Ishikawa (cell line): ENCODE results near the gene GRIN2A.

ENCODE experiments used
- CEBPB ChIP-seq: IDR thresholded peaks from 2 replicates; pipeline ENCODE4 v1.6.1; 2012
- CREB1 ChIP-seq: IDR thresholded peaks from 2 replicates; pipeline ENCODE4 v1.6.1; 2012; ENCODE audit warnings: low read depth
- EGR1 ChIP-seq: IDR thresholded peaks from 2 replicates; pipeline ENCODE4 v1.6.1; 2012
- EP300 ChIP-seq: IDR thresholded peaks from 2 replicates; pipeline ENCODE4 v1.6.1; 2012; ENCODE audit warnings: borderline replicate concordance
- FOXM1 ChIP-seq: IDR thresholded peaks from 2 replicates; pipeline ENCODE4 v1.6.1; 2012; ENCODE audit warnings: low read depth, borderline replicate concordance
- MAX ChIP-seq: IDR thresholded peaks from 2 replicates; pipeline ENCODE4 v1.6.1; 2012
- NFIC ChIP-seq: IDR thresholded peaks from 2 replicates; pipeline ENCODE4 v1.6.1; 2012
- RAD21 ChIP-seq: IDR thresholded peaks from 2 replicates; pipeline ENCODE4 v1.6.1; 2012; ENCODE audit warnings: low read depth
- REST ChIP-seq: IDR thresholded peaks from 2 replicates; pipeline ENCODE4 v1.6.1; 2012; ENCODE audit warnings: low read depth, mild to moderate bottlenecking
- TAF1 ChIP-seq: IDR thresholded peaks from 2 replicates; pipeline ENCODE4 v1.6.1; 2012; ENCODE audit warnings: low read depth, mild to moderate bottlenecking
- TCF12 ChIP-seq: IDR thresholded peaks from 2 replicates; pipeline ENCODE4 v1.6.1; 2012; ENCODE audit warnings: low read depth
- TEAD4 ChIP-seq: IDR thresholded peaks from 2 replicates; pipeline ENCODE4 v1.6.1; 2012
- USF1 ChIP-seq: IDR thresholded peaks from 2 replicates; pipeline ENCODE4 v1.6.1; 2012
- YY1 ChIP-seq: IDR thresholded peaks from 2 replicates; pipeline ENCODE4 v1.6.1; 2012; ENCODE audit warnings: low read depth
- ZBTB7A ChIP-seq: IDR thresholded peaks from 2 replicates; pipeline ENCODE4 v1.6.1; 2012; ENCODE audit warnings: low read depth

Gene GRIN2A

GRCh38 chr16:10027553-10027952 lies 154.7 kb downstream of the GRIN2A start:
- TF ChIP-seq MAX, result no peak
- no peak for TF ChIP-seq TCF12
- no peak for TF ChIP-seq EP300
- no peak for TF ChIP-seq FOXM1
- TF ChIP-seq TEAD4, result no peak
- no peak for TF ChIP-seq RAD21
- TF ChIP-seq CEBPB, result no peak
- no peak for TF ChIP-seq YY1
- no peak for TF ChIP-seq REST
- TF ChIP-seq NFIC, result no peak
- no peak for TF ChIP-seq CREB1
- no peak for TF ChIP-seq ZBTB7A

GRCh38 chr16:10026593-10026992 lies 155.6 kb downstream of the GRIN2A start:
- no peak for TF ChIP-seq TAF1
- TF ChIP-seq TCF12, result no peak
- TF ChIP-seq EP300, result no peak
- no peak for TF ChIP-seq CEBPB
- no peak for TF ChIP-seq YY1
- TF ChIP-seq ZBTB7A, result no peak
- no peak for TF ChIP-seq FOXM1
- TF ChIP-seq REST, result no peak
- TF ChIP-seq MAX, result no peak
- TF ChIP-seq RAD21, result no peak
- no peak for TF ChIP-seq USF1
- no peak for TF ChIP-seq EGR1
- no peak for TF ChIP-seq TEAD4
- TF ChIP-seq NFIC, result no peak
- no peak for TF ChIP-seq CREB1

DNA sequence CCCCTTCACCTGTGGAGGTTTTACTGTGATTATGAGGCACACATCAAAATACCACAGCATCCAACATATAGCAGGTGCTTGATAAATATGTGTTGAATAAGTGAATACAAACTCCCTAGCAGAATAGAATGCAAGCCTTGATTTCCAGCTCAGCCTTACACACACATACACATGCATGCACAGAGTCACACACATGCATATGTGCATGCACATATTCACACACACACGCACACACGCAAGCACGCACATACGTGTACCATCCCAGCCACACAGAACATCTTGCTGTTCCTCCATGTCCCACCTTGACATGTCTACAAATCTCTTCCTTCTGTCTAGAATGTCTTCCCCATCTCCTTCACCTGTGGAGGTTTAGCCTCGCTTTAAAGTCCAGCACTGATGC lies 160.1 kb downstream of the GRIN2A start:
- TF ChIP-seq EGR1 (no peak), NFIC (no peak), EP300 (no peak), TCF12 (no peak), CREB1 (no peak), ZBTB7A (no peak), RAD21 (no peak), TAF1 (no peak), YY1 (no peak), FOXM1 (no peak), TEAD4 (no peak), MAX (no peak), REST (no peak), USF1 (no peak), CEBPB (no peak)

DNA sequence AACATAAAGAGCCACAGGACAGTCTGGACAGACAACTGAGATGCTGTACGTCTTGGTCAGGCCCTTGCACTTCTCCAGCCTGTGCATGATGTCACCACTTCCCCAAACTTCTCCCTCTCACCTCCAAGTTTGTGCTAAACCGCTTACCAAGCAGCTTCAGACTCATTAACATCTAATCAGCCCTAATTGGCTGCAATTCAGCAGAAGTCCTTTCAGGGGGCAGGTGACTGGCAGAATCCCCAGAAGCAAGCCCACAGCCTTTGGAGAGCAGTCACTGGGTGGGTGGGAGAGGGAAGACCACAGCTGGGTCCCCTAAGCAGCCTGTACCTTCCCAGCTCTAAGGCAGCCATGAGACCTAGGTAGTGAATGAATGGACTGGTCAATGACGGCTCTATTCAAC lies 161.4 kb downstream of the GRIN2A start:
- TF ChIP-seq MAX, result no peak
- no peak for TF ChIP-seq EGR1
- no peak for TF ChIP-seq RAD21
- TF ChIP-seq TEAD4, result no peak
- TF ChIP-seq CEBPB, result no peak
- no peak for TF ChIP-seq USF1
- no peak for TF ChIP-seq FOXM1
- no peak for TF ChIP-seq ZBTB7A
- TF ChIP-seq YY1, result no peak
